Epidermal melanocyte (primary cell): ENCODE data around the gene CENPP.
"Not testable (repeated sequence)": the region's sequence is repeated elsewhere in the genome, so short reads cannot be mapped to it uniquely, and the experiment has no call there.

Experiments
- DNase-seq: peaks from one replicate; pipeline ENCODE4 v3.0.0; 2011; ENCODE audit warnings: low spot score; ENCODE audit not compliant: insufficient read length

The CENPP gene

GRCh38 chr9:92613268-92614122 is 287.7 kb downstream of the CENPP start:
- DNase-seq, result no peak

- no peak for DNase-seq
Observed at GRCh38 chr9:92614123-92614510, 288.4 kb downstream of the CENPP start.

- DNase-seq, result no peak
Observed at GRCh38 chr9:92614763-92615461, 289.2 kb downstream of the CENPP start.

GRCh38 chr9:92615790-92616189 is 290.0 kb downstream of the CENPP start:
- DNase-seq, result no peak

GRCh38 chr9:92616199-92616641 is 290.5 kb downstream of the CENPP start:
- no peak for DNase-seq

GRCh38 chr9:92616655-92617111 is 290.9 kb downstream of the CENPP start:
- no peak for DNase-seq

- no peak for DNase-seq
Observed at GRCh38 chr9:92617195-92617813, 291.6 kb downstream of the CENPP start.

- no peak for DNase-seq
Observed at GRCh38 chr9:92617951-92618510, 292.3 kb downstream of the CENPP start.

GRCh38 chr9:92618633-92619225 is 293.0 kb downstream of the CENPP start:
- no peak for DNase-seq

GRCh38 chr9:92619601-92620300 is 294.0 kb downstream of the CENPP start:
- no peak for DNase-seq

- DNase-seq, result no peak
Observed at GRCh38 chr9:92620845-92621244, 295.1 kb downstream of the CENPP start.

- DNase-seq, result not testable (repeated sequence)
Observed at GRCh38 chr9:92623936-92624335, 298.2 kb downstream of the CENPP start.

- no peak for DNase-seq
Observed at GRCh38 chr9:92626484-92626883, 300.7 kb downstream of the CENPP start.

GRCh38 chr9:92627651-92628050 is 301.9 kb downstream of the CENPP start:
- DNase-seq, result no peak

- no peak for DNase-seq
Observed at GRCh38 chr9:92631452-92632343, 305.9 kb downstream of the CENPP start.

- DNase-seq, result no peak
Observed at GRCh38 chr9:92632641-92633040, 306.9 kb downstream of the CENPP start.

- no peak for DNase-seq
Observed at GRCh38 chr9:92633614-92634278, 308.0 kb downstream of the CENPP start.

GRCh38 chr9:92634712-92635605 is 309.2 kb downstream of the CENPP start:
- peak; percentile 85 for DNase-seq
